ENCODE measurements around the gene IL1RAPL1. TPM values are rescaled to one million over a fixed set of nuclear protein-coding genes. Genes with fewer than 3 reads are reported as not detected.

IL1RAPL1 gene
- polyA plus RNA-seq, 1 donor from 2014 or later: not detected

- Histone ChIP-seq H3K9ac (ENCODE audit: low read length) (no peak overlapping the region), H3K4me3 (ENCODE audit: low read length) (no peak overlapping the region), H3K27me3 (ENCODE audit: insufficient read depth, low read depth, low read length) (no peaks in the 10 kb centered on the region), H3K79me2 (replicated peaks; ENCODE audit: insufficient read depth, low read length) (no peaks in the 10 kb centered on the region), H3K4me2 (ENCODE audit: low read length) (no peak overlapping the region), H3K9me3 (ENCODE audit: low read length) (no peaks in the 10 kb centered on the region), H3K27ac (ENCODE audit: low read length) (no peak overlapping the region), H2AFZ (ENCODE audit: low read depth, low read length) (no peak overlapping the region), H3K9me2 (ENCODE audit: insufficient read depth, low read length) (no peaks in the 10 kb centered on the region), H3K36me3 (ENCODE audit: insufficient read depth, low read length) (no peaks in the 10 kb centered on the region), H4K20me1 (ENCODE audit: insufficient read depth) (no peaks in the 10 kb centered on the region), H3F3A (ENCODE audit: insufficient read depth, low read length, poor library complexity, severe bottlenecking) (no peaks in the 10 kb centered on the region)
- TF ChIP-seq TAF1 (IDR thresholded peaks at IDR 0.05; ENCODE audit: low read depth) (no peak), RAD21 (conservative IDR thresholded peaks at IDR 0.05) (no peak), SMC3 (conservative IDR thresholded peaks at IDR 0.05; ENCODE audit: poor library complexity) (no peak), CTCF (IDR thresholded peaks at IDR 0.05; ENCODE audit: poor library complexity, severe bottlenecking) (no peak), POLR2AphosphoS5 (IDR thresholded peaks at IDR 0.05) (no peak)
Observed at GRCh38 chrX:28626515-28626914, 39.3 kb downstream of the IL1RAPL1 start.

- H3K79me2 ChIP-seq (replicated peaks; ENCODE audit: insufficient read depth, low read length): no peaks in the 10 kb centered on the region
- no peaks in the 10 kb centered on the region for H3K36me3 ChIP-seq (ENCODE audit: insufficient read depth, low read length)
- H2AFZ ChIP-seq (ENCODE audit: low read depth, low read length): no peak overlapping the region
- no peak overlapping the region for H3K27ac ChIP-seq (ENCODE audit: low read length)
- no peak overlapping the region for H3K4me3 ChIP-seq (ENCODE audit: low read length)
- H3K4me2 ChIP-seq (ENCODE audit: low read length): no peak overlapping the region
- H3K27me3 ChIP-seq (ENCODE audit: insufficient read depth, low read depth, low read length): no peaks in the 10 kb centered on the region
- no peaks in the 10 kb centered on the region for H3F3A ChIP-seq (ENCODE audit: insufficient read depth, low read length, poor library complexity, severe bottlenecking)
- TF ChIP-seq MXI1 (conservative IDR thresholded peaks at IDR 0.05; ENCODE audit: poor library complexity, severe bottlenecking): no peak
- TF ChIP-seq RAD21 (conservative IDR thresholded peaks at IDR 0.05): no peak
- TF ChIP-seq REST (IDR thresholded peaks at IDR 0.05; ENCODE audit: borderline replicate concordance): no peak
- TF ChIP-seq CTCF (IDR thresholded peaks at IDR 0.05; ENCODE audit: poor library complexity, severe bottlenecking): no peak
- no peak for TF ChIP-seq EZH2 (IDR thresholded peaks at IDR 0.05; ENCODE audit: borderline replicate concordance, insufficient read depth, low read length, poor library complexity, severe bottlenecking)
- TF ChIP-seq EP300 (conservative IDR thresholded peaks at IDR 0.05; ENCODE audit: poor library complexity, severe bottlenecking): no peak
- no peak for TF ChIP-seq TAF1 (IDR thresholded peaks at IDR 0.05; ENCODE audit: low read depth)
- TF ChIP-seq SMC3 (conservative IDR thresholded peaks at IDR 0.05; ENCODE audit: poor library complexity): no peak
- TF ChIP-seq POLR2AphosphoS5 (IDR thresholded peaks at IDR 0.05): no peak
- no peaks in the 10 kb centered on the region for H3K9me3 ChIP-seq (ENCODE audit: low read length)
- H4K20me1 ChIP-seq (ENCODE audit: insufficient read depth): no peaks in the 10 kb centered on the region
- H3K9me2 ChIP-seq (ENCODE audit: insufficient read depth, low read length): no peaks in the 10 kb centered on the region
- H3K9ac ChIP-seq (ENCODE audit: low read length): no peak overlapping the region
Observed at GRCh38 chrX:28628120-28628519, 40.9 kb downstream of the IL1RAPL1 start.
